KMS-11 (cell line): ENCODE data around the gene INTU.

Source experiments
- H2AFZ ChIP-seq: fragments of 200-600 bp; sonication (generic); 2 replicates; pipeline ENCODE4 v1.6.1; 2016; ENCODE audit warnings: antibody characterized with exemption, mixed run types, low read depth
- H3K27ac ChIP-seq: fragments of 200-600 bp; sonication (generic); 2 replicates; pipeline ENCODE4 v1.6.1; 2016; ENCODE audit warnings: mild to moderate bottlenecking, mixed run types
- H3K27me3 ChIP-seq: fragments of 200-600 bp; sonication (generic); 2 replicates; pipeline ENCODE4 v1.6.1; 2017; ENCODE audit warnings: mild to moderate bottlenecking, low read depth, mixed run types, moderate library complexity; ENCODE audit not compliant: insufficient read depth
- H3K36me3 ChIP-seq: fragments of 200-600 bp; sonication (generic); 2 replicates; pipeline ENCODE4 v1.6.1; 2017; ENCODE audit warnings: mild to moderate bottlenecking, mixed run types; ENCODE audit not compliant: insufficient read depth
- H3K4me1 ChIP-seq: fragments of 200-600 bp; sonication (generic); 2 replicates; pipeline ENCODE4 v1.6.1; 2016; ENCODE audit warnings: mild to moderate bottlenecking, low read depth, mixed run types; ENCODE audit not compliant: poor library complexity, severe bottlenecking
- H3K4me2 ChIP-seq: fragments of 200-600 bp; sonication (generic); 2 replicates; pipeline ENCODE4 v1.7.0; 2016; ENCODE audit warnings: mild to moderate bottlenecking, mixed run types
- H3K4me3 ChIP-seq: fragments of 200-600 bp; sonication (generic); IDR thresholded peaks from 2 replicates; pipeline ENCODE4 v1.6.1; 2017; ENCODE audit warnings: low read depth, low read length, mixed read lengths; ENCODE audit not compliant: insufficient read depth
- H3K79me2 ChIP-seq: fragments of 200-600 bp; sonication (generic); 2 replicates; pipeline ENCODE4 v1.6.1; 2016; ENCODE audit warnings: low read depth, mixed run types; ENCODE audit not compliant: insufficient read depth
- H3K9ac ChIP-seq: fragments of 200-600 bp; sonication (generic); 2 replicates; pipeline ENCODE4 v1.6.1; 2016; ENCODE audit warnings: mild to moderate bottlenecking, mixed run types
- H4K20me1 ChIP-seq: fragments of 200-600 bp; sonication (generic); 2 replicates; pipeline ENCODE4 v1.6.1; 2016; ENCODE audit warnings: mild to moderate bottlenecking, mixed run types; ENCODE audit not compliant: insufficient read depth
- TF ChIP-seq, protein P1 (sequence below): fragments of 200-600 bp; sonication (generic); conservative IDR thresholded peaks from 2 replicates; pipeline ENCODE4 v1.6.1; 2017; ENCODE audit warnings: low read depth, mild to moderate bottlenecking, antibody characterized with exemption, low read length, moderate library complexity, mixed read lengths

The INTU gene

DNA sequence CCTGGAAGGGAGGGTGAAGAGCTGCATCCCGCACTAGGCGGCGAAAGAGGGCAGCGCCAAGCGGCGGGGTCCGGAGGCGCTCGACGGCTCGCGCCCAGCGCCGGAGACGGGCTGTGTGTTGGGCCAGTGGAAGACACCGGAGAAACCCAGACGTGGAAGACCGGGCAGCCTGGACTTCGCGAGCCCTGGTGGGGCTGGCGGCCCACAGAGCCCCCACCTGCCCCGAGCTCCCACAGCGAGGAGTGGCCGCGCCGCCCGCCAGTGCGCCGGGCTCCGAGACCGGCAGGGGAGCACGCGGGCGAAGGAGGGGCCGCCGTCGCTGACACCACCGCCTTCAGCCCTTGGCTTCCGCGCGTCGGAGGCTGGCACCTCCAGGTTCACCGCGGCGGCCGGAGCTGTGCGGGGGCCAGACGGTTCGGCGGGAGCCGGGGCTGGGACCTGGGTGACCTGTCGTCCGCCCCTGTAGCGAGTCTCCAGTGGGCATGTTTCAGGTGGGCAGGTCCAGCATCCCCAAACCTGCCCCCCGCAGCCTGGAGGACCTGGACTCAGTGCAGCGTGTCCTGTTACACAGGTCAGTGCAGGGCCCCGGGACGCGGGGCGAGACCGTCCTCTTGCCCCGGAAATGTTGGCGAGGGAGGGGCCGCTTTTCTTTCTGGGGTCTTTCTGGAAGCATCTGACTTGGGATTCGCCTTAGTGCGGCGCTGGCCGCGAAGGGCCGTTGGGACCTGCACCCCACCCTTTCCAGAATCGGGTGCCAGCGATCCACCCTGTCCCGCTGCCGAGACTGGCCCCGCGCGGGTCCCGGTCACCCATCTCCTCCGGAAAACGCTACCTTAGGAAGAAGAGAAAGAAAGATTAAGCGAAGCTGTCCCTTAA lies 9.6 kb upstream of the INTU start:
- H3K9ac ChIP-seq: no peak overlapping the region
- no peak overlapping the region for H3K4me2 ChIP-seq
- H4K20me1 ChIP-seq: no peaks in the 10 kb centered on the region
- no peaks in the 10 kb centered on the region for H3K4me1 ChIP-seq
- TF ChIP-seq, protein P1, sequence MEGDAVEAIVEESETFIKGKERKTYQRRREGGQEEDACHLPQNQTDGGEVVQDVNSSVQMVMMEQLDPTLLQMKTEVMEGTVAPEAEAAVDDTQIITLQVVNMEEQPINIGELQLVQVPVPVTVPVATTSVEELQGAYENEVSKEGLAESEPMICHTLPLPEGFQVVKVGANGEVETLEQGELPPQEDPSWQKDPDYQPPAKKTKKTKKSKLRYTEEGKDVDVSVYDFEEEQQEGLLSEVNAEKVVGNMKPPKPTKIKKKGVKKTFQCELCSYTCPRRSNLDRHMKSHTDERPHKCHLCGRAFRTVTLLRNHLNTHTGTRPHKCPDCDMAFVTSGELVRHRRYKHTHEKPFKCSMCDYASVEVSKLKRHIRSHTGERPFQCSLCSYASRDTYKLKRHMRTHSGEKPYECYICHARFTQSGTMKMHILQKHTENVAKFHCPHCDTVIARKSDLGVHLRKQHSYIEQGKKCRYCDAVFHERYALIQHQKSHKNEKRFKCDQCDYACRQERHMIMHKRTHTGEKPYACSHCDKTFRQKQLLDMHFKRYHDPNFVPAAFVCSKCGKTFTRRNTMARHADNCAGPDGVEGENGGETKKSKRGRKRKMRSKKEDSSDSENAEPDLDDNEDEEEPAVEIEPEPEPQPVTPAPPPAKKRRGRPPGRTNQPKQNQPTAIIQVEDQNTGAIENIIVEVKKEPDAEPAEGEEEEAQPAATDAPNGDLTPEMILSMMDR: no peak
- H3K4me3 ChIP-seq: no peak overlapping the region
- no peaks in the 10 kb centered on the region for H3K27me3 ChIP-seq
- no peak overlapping the region for H2AFZ ChIP-seq
- H3K27ac ChIP-seq: no peak overlapping the region
- H3K36me3 ChIP-seq: no peaks in the 10 kb centered on the region
- no peaks in the 10 kb centered on the region for H3K79me2 ChIP-seq

DNA sequence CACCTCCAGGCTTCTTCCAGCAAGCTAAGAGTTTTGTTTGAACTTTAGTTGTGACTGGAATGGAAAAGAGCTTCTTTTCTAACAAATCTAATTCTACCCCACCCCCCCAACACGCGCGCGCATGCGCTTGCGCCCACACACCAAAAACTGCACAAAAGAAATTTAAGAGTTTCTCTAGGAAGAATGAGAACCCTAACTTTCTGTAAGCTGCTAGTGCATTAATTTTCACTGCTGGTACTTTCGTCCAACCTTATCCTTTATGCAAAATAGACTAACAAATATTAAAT lies 9.0 kb upstream of the INTU start:
- H3K4me2 ChIP-seq: no peak overlapping the region
- no peaks in the 10 kb centered on the region for H3K79me2 ChIP-seq
- H3K27me3 ChIP-seq: no peaks in the 10 kb centered on the region
- no peaks in the 10 kb centered on the region for H3K36me3 ChIP-seq
- TF ChIP-seq, protein P1: no peak
- no peak overlapping the region for H3K27ac ChIP-seq
- H3K4me1 ChIP-seq: no peaks in the 10 kb centered on the region
- no peak overlapping the region for H3K9ac ChIP-seq
- no peak overlapping the region for H2AFZ ChIP-seq
- H4K20me1 ChIP-seq: no peaks in the 10 kb centered on the region
- H3K4me3 ChIP-seq: no peak overlapping the region

DNA sequence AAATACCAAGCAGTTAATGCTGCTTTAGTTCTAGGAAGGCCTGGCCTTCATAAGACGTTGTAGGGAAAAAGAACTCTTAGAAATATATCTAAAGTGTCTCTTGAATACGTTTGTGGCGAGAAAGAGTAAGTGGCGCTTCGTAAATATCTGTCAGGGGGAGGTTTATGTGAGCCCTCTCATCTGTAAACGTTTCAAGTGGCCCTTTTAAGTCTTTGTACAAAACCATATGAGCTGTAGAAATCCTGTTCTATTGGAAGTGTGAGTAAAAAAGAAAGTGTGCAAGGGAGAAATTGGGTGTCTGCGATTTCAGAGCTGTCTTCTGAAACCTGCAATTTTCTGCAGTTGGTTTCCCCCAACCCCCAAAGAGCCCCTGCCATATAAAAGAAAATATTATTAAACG lies 8.6 kb upstream of the INTU start:
- no peaks in the 10 kb centered on the region for H3K79me2 ChIP-seq
- H3K9ac ChIP-seq: no peak overlapping the region
- H3K4me1 ChIP-seq: no peaks in the 10 kb centered on the region
- no peaks in the 10 kb centered on the region for H3K36me3 ChIP-seq
- TF ChIP-seq, protein P1: no peak
- H3K4me3 ChIP-seq: no peak overlapping the region
- H3K4me2 ChIP-seq: no peak overlapping the region
- no peak overlapping the region for H2AFZ ChIP-seq
- no peak overlapping the region for H3K27ac ChIP-seq
- no peaks in the 10 kb centered on the region for H3K27me3 ChIP-seq
- no peaks in the 10 kb centered on the region for H4K20me1 ChIP-seq

DNA sequence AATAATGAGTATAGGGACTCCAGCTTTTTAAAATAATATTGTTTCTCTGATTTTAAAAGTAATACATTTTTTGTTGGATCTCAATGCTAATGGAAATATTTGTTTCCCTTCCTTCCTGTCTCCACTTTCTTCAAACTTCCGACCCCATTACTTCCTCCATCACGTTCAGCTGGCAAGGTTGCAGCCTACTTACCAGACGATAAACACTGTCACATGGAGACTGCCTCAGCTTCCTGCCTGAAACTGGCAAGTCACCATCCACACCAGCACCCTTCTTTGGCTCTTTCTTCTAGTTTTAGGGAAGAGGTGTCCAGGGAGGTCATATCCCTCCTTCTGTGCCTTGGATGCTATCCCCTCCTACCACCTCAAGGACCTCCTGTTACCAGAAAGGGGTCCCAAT lies 3.4 kb upstream of the INTU start:
- Histone ChIP-seq H3K9ac (no peak overlapping the region), H3K27me3 (no peaks in the 10 kb centered on the region), H4K20me1 (no peaks in the 10 kb centered on the region), H3K27ac (no peak overlapping the region), H3K4me1 (no peaks in the 10 kb centered on the region), H3K79me2 (no peaks in the 10 kb centered on the region), H2AFZ (no peak overlapping the region), H3K36me3 (no peaks in the 10 kb centered on the region), H3K4me2 (no peak overlapping the region), H3K4me3 (no peak overlapping the region)
- TF ChIP-seq, protein P1: no peak
